HL-60 (cell line): ENCODE results near the gene ECHS1.

Experiments used
- DNase-seq, 2 experiments: peaks; one replicate each; pipeline ENCODE4 v3.0.0-alpha.2; 2010 to 2020; ENCODE audit warnings: low read depth in 1 of 2, low spot score in 1 of 2
- H3K27ac ChIP-seq: fragments of 250-450 bp; sonication (Bioruptor Pico); replicated peaks from 2 replicates; pipeline ENCODE4 v1.5.1; 2020; ENCODE audit warnings: mild to moderate bottlenecking, moderate library complexity
- H3K27me3 ChIP-seq: fragments of 250-450 bp; sonication (Bioruptor Pico); 2 replicates; pipeline ENCODE4 v1.5.1; 2021; ENCODE audit warnings: mild to moderate bottlenecking, moderate library complexity; ENCODE audit not compliant: insufficient read depth, poor library complexity, severe bottlenecking
- H3K4me3 ChIP-seq: replicated peaks from 2 replicates; pipeline ENCODE4 v1.5.1; 2011; ENCODE audit warnings: mild to moderate bottlenecking, control low read depth, low read length; ENCODE audit not compliant: insufficient read depth
- GABPA ChIP-seq: IDR thresholded peaks from 2 replicates; pipeline ENCODE4 v1.6.1; 2012; ENCODE audit warnings: low read depth
- POLR2AphosphoS5 ChIP-seq: IDR thresholded peaks from 2 replicates; pipeline ENCODE4 v1.6.1; 2012; ENCODE audit warnings: low read depth
- SPI1 ChIP-seq: IDR thresholded peaks from 2 replicates; pipeline ENCODE4 v1.6.1; 2012; ENCODE audit warnings: low read depth, mild to moderate bottlenecking, borderline replicate concordance
- TF ChIP-seq, protein P1 (sequence below): IDR thresholded peaks from one replicate; pipeline ENCODE4 v1.5.1; 2011; ENCODE audit warnings: low read length, control low read depth, inconsistent platforms; ENCODE audit not compliant: insufficient read depth
- TF ChIP-seq, protein P2 (sequence below): IDR thresholded peaks from 2 replicates; pipeline ENCODE4 v1.6.1; 2012; ENCODE audit warnings: low read depth; ENCODE audit not compliant: insufficient replicate concordance

The ECHS1 gene

DNA sequence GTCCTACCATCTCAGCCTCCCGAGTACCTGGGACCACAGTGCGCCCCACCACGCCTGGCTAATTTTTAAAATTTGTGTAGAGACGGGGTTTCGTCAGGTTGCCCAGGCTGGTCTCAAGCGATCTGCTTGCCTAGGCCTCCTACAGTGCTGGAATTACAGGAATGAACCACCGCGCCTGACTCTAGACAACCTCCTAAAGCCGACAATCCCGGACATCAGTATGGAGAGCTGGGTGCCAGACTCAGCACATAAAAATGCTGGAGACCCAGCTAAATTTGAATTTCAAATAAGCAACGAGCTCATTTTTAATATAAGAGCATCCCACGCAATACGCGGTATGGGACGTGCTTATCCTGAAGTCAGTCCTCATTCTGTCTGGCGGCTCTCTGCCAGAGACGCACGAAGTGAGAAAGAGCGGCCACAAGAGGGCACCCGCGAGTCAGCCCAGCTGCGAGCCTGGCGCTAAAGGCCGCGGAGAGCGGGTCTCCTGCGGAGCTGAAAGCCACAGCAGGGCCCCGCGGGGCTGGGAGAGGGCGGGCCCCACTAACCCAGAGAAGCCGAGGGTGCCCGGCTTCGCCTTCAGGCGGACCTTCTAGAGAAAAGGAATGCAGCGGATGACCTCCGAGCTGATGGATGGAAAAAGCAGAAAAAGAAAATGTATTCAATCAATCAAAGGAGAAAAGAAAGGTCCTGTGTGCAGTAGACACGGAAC is 43.5 kb downstream of the ECHS1 start:
- TF ChIP-seq, protein P1, sequence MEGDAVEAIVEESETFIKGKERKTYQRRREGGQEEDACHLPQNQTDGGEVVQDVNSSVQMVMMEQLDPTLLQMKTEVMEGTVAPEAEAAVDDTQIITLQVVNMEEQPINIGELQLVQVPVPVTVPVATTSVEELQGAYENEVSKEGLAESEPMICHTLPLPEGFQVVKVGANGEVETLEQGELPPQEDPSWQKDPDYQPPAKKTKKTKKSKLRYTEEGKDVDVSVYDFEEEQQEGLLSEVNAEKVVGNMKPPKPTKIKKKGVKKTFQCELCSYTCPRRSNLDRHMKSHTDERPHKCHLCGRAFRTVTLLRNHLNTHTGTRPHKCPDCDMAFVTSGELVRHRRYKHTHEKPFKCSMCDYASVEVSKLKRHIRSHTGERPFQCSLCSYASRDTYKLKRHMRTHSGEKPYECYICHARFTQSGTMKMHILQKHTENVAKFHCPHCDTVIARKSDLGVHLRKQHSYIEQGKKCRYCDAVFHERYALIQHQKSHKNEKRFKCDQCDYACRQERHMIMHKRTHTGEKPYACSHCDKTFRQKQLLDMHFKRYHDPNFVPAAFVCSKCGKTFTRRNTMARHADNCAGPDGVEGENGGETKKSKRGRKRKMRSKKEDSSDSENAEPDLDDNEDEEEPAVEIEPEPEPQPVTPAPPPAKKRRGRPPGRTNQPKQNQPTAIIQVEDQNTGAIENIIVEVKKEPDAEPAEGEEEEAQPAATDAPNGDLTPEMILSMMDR, result peak; percentile 86
- no peak for TF ChIP-seq POLR2AphosphoS5
- DNase-seq, result peak; percentile 74 to 80
- Histone ChIP-seq H3K4me3 (no peak overlapping the region), H3K27me3 (peaks cover 40% of the 10 kb centered on the region), H3K27ac (no peak overlapping the region)

DNA sequence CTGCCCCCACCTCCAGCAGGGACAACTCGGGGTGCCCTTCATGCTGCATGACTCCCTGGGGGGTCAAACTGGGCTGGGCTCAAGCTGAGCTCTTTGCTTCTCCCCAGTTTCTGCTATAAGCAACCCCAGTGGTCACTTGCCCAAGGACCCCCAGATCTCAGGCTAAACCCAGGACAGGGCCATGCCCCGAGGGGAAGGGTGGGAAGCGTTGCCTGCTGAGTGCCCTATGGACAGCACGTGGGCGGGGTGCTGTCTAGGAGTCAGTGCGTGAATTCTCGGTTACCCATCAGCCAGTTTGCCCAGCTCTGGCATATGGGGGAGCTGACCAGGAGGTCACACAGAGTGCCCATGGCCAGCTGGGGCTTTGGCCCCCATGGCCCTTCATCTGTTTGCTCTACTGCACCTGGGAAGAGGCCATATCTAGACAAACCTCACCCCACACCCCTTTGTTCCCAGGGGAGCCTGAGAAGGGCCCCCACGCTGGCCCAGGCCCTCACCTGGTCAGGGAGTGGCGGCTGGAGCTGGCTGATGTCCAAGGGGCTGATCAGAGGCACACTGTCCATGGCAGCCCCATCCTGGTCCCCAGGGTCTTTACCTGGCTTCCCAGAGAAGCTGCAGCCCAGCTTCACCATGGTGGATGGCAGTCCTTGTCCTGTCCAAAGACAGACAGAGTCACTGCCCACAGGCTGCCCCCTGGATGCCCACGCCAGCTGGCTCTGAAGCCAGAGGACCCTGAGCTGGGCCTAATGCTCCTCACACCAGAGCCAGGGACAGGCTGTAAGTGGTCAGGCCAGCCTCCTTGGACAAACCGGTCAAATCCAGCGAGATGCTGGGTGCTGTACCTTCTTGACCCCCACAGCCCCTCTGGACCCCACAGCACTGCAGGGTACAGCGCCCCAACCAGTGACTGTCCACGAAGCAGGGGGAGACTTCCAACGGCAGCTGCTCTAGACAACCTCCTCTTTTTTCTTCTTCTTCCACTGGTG is 44.5 kb downstream of the ECHS1 start:
- Histone ChIP-seq H3K4me3 (no peak overlapping the region), H3K27ac (no peak overlapping the region), H3K27me3 (peaks cover 38% of the 10 kb centered on the region)
- DNase-seq, result no peak
- no peak for TF ChIP-seq SPI1

- DNase-seq, result no peak
- Histone ChIP-seq H3K4me3 (no peak overlapping the region), H3K27ac (no peak overlapping the region), H3K27me3 (peaks cover 38% of the 10 kb centered on the region)
- TF ChIP-seq, protein P2, sequence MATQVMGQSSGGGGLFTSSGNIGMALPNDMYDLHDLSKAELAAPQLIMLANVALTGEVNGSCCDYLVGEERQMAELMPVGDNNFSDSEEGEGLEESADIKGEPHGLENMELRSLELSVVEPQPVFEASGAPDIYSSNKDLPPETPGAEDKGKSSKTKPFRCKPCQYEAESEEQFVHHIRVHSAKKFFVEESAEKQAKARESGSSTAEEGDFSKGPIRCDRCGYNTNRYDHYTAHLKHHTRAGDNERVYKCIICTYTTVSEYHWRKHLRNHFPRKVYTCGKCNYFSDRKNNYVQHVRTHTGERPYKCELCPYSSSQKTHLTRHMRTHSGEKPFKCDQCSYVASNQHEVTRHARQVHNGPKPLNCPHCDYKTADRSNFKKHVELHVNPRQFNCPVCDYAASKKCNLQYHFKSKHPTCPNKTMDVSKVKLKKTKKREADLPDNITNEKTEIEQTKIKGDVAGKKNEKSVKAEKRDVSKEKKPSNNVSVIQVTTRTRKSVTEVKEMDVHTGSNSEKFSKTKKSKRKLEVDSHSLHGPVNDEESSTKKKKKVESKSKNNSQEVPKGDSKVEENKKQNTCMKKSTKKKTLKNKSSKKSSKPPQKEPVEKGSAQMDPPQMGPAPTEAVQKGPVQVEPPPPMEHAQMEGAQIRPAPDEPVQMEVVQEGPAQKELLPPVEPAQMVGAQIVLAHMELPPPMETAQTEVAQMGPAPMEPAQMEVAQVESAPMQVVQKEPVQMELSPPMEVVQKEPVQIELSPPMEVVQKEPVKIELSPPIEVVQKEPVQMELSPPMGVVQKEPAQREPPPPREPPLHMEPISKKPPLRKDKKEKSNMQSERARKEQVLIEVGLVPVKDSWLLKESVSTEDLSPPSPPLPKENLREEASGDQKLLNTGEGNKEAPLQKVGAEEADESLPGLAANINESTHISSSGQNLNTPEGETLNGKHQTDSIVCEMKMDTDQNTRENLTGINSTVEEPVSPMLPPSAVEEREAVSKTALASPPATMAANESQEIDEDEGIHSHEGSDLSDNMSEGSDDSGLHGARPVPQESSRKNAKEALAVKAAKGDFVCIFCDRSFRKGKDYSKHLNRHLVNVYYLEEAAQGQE, result no peak
- TF ChIP-seq, protein P1, result no peak
- no peak for TF ChIP-seq SPI1
- no peak for TF ChIP-seq GABPA
- TF ChIP-seq POLR2AphosphoS5, result no peak
Observed at GRCh38 chr10:133327651-133328357, 45.4 kb downstream of the ECHS1 start.

- TF ChIP-seq, protein P2, result no peak
- TF ChIP-seq, protein P1, result no peak
- TF ChIP-seq SPI1 (no peak), GABPA (no peak)
- Histone ChIP-seq H3K27ac (no peak overlapping the region), H3K4me3 (no peak overlapping the region), H3K27me3 (peaks cover 36% of the 10 kb centered on the region)
- no peak for DNase-seq
Observed at GRCh38 chr10:133326745-133327650, 46.2 kb downstream of the ECHS1 start.
